Measurements from ENCODE around the gene CACNA1C.

Gene CACNA1C

DNA sequence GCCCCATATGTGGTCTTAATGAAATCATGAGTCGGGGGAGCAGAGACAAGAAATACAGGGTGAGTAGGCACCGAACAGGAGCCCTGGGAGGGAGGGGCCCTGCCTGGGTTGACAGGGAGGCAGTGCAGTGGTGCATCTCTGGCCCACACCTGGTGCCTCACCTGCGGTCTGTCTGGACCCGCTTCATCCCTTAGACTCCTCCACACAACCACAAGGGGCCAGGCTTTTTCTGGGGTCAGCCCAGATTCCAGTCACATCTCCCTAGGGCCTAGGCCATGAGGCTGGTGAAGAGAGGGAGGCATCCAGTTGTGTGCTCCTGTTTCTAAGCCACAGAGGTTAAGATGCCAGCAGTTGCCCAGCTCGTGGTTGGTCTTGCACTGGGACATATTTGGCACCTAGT, 398.7 kb downstream of the CACNA1C start:
- H3K36me3 ChIP-seq (ENCODE audit: control insufficient read depth, insufficient read depth, low read length) = no peaks in the 10 kb centered on the region
- H3K27ac ChIP-seq (ENCODE audit: insufficient read depth, low read depth, low read length, poor library complexity, severe bottlenecking) = no peak overlapping the region
- WGBS, 2 experiments = 91 to 92% methylated on average over 5 of the region's 5 CpGs
- no peak overlapping the region for H3K4me3 ChIP-seq (ENCODE audit: insufficient read depth, low read depth, low read length)
- no peaks in the 10 kb centered on the region for H3K9me3 ChIP-seq (ENCODE audit: control insufficient read depth, low read length)
- H3K27me3 ChIP-seq (ENCODE audit: control insufficient read depth, insufficient read depth, low read length, poor library complexity, severe bottlenecking) = no peaks in the 10 kb centered on the region
- no peaks in the 10 kb centered on the region for H3K4me1 ChIP-seq (ENCODE audit: control insufficient read depth, insufficient read depth, low read length)

GRCh38 chr12:2453076-2453760, 400.4 kb downstream of the CACNA1C start:
- no peak overlapping the region for H3K27ac ChIP-seq (ENCODE audit: insufficient read depth, low read depth, low read length, poor library complexity, severe bottlenecking)
- 88 to 91% methylated on average over 15 of the region's 15 CpGs for WGBS, 2 experiments
- no peaks in the 10 kb centered on the region for H3K36me3 ChIP-seq (ENCODE audit: control insufficient read depth, insufficient read depth, low read length)
- H3K4me3 ChIP-seq (ENCODE audit: insufficient read depth, low read depth, low read length) = no peak overlapping the region
- no peaks in the 10 kb centered on the region for H3K9me3 ChIP-seq (ENCODE audit: control insufficient read depth, low read length)
- peaks cover 10% of the 10 kb centered on the region for H3K4me1 ChIP-seq (ENCODE audit: control insufficient read depth, insufficient read depth, low read length)
- H3K27me3 ChIP-seq (ENCODE audit: control insufficient read depth, insufficient read depth, low read length, poor library complexity, severe bottlenecking) = no peaks in the 10 kb centered on the region

GRCh38 chr12:2453761-2454090, 400.9 kb downstream of the CACNA1C start:
- H3K9me3 ChIP-seq (ENCODE audit: control insufficient read depth, low read length) = no peaks in the 10 kb centered on the region
- H3K4me3 ChIP-seq (ENCODE audit: insufficient read depth, low read depth, low read length) = no peak overlapping the region
- no peaks in the 10 kb centered on the region for H3K36me3 ChIP-seq (ENCODE audit: control insufficient read depth, insufficient read depth, low read length)
- peaks cover 10% of the 10 kb centered on the region for H3K4me1 ChIP-seq (ENCODE audit: control insufficient read depth, insufficient read depth, low read length)
- no peaks in the 10 kb centered on the region for H3K27me3 ChIP-seq (ENCODE audit: control insufficient read depth, insufficient read depth, low read length, poor library complexity, severe bottlenecking)
- no peak overlapping the region for H3K27ac ChIP-seq (ENCODE audit: insufficient read depth, low read depth, low read length, poor library complexity, severe bottlenecking)

DNA sequence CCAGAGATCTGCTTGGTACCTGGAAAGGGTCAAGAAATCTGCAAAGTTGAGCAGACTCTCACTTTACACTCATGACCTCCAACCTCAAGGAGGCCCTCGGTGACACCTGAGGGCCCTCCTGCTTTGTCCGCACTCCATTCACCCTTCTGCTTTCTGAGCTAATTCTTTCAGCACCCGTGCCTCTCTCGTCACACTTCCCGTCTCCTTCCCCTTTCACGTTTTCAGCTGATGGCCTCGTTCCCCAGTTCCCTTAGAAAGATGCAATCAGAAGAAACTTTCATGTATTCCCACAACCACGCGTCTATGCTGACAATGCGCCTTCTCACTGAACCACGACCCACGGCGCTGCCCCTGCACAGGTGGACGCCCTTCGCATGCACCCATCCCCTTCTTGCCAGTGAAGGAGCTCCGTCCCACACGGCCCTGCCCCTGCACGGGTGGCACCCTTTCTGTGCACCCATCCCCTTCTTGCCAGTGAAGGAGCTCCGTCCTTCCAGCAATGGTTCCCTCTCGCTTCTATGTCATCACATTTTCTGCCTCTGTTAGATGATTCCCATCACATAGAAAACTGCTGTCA, 401.9 kb downstream of the CACNA1C start:
- Histone ChIP-seq H3K4me3 (ENCODE audit: insufficient read depth, low read depth, low read length) (no peak overlapping the region), H3K9me3 (ENCODE audit: control insufficient read depth, low read length) (no peaks in the 10 kb centered on the region), H3K4me1 (ENCODE audit: control insufficient read depth, insufficient read depth, low read length) (peaks cover 10% of the 10 kb centered on the region), H3K27me3 (ENCODE audit: control insufficient read depth, insufficient read depth, low read length, poor library complexity, severe bottlenecking) (no peaks in the 10 kb centered on the region), H3K27ac (ENCODE audit: insufficient read depth, low read depth, low read length, poor library complexity, severe bottlenecking) (no peak overlapping the region), H3K36me3 (ENCODE audit: control insufficient read depth, insufficient read depth, low read length) (no peaks in the 10 kb centered on the region)
- WGBS, 2 experiments = 90% methylated on average over 20 of the region's 20 CpGs

DNA sequence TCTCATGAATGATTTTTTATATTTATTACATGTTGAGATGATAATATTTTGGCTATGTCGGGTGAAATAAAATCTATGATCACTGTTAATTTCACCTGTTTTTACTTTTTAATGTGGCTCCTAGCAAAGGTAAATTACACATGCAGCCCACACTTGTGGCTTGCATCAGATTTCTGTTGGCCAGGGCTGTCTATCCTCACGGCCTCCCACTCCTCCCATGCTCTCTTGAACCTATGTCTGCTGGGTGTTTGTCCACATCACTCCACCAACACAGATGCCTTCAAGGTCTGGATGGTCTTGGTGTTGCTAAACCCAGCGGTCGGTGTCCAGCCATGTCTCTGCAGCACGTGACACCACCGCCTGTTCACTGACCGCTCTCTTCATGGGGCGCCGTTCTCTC, 402.6 kb downstream of the CACNA1C start:
- 95 to 96% methylated on average over 9 of the region's 9 CpGs for WGBS, 2 experiments
- H3K27me3 ChIP-seq (ENCODE audit: control insufficient read depth, insufficient read depth, low read length, poor library complexity, severe bottlenecking) = no peaks in the 10 kb centered on the region
- H3K4me1 ChIP-seq (ENCODE audit: control insufficient read depth, insufficient read depth, low read length) = peaks cover 10% of the 10 kb centered on the region
- no peaks in the 10 kb centered on the region for H3K36me3 ChIP-seq (ENCODE audit: control insufficient read depth, insufficient read depth, low read length)
- no peak overlapping the region for H3K4me3 ChIP-seq (ENCODE audit: insufficient read depth, low read depth, low read length)
- no peaks in the 10 kb centered on the region for H3K9me3 ChIP-seq (ENCODE audit: control insufficient read depth, low read length)
- H3K27ac ChIP-seq (ENCODE audit: insufficient read depth, low read depth, low read length, poor library complexity, severe bottlenecking) = no peak overlapping the region

- Histone ChIP-seq H3K4me3 (ENCODE audit: insufficient read depth, low read depth, low read length) (no peak overlapping the region), H3K4me1 (ENCODE audit: control insufficient read depth, insufficient read depth, low read length) (peaks cover 10% of the 10 kb centered on the region), H3K27me3 (ENCODE audit: control insufficient read depth, insufficient read depth, low read length, poor library complexity, severe bottlenecking) (no peaks in the 10 kb centered on the region), H3K27ac (ENCODE audit: insufficient read depth, low read depth, low read length, poor library complexity, severe bottlenecking) (no peak overlapping the region), H3K36me3 (ENCODE audit: control insufficient read depth, insufficient read depth, low read length) (no peaks in the 10 kb centered on the region), H3K9me3 (ENCODE audit: control insufficient read depth, low read length) (no peaks in the 10 kb centered on the region)
- WGBS, 2 experiments = 87 to 91% methylated on average over 12 of the region's 12 CpGs
Observed at GRCh38 chr12:2456122-2456812, 403.5 kb downstream of the CACNA1C start.

DNA sequence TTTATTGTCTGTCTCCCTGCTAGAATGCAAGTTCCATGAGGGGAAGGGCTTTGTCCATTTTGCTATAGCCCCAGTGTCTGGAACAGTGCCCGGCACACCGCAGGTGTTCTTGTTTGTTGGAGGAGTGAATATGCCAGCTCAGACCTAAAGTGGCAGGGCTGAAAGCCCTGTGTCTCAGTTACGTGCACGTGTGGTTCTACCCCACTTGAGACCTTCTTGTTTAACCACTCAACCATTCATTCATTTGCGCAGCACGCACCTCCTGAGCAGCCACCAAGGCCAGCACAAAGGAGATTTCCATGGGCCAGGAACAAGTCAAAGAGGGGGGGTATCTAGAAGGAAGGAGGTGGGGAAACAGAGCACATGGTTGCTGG, 404.0 kb downstream of the CACNA1C start:
- 92 to 95% methylated on average over 6 of the region's 6 CpGs for WGBS, 2 experiments
- no peaks in the 10 kb centered on the region for H3K36me3 ChIP-seq (ENCODE audit: control insufficient read depth, insufficient read depth, low read length)
- H3K9me3 ChIP-seq (ENCODE audit: control insufficient read depth, low read length) = no peaks in the 10 kb centered on the region
- H3K27me3 ChIP-seq (ENCODE audit: control insufficient read depth, insufficient read depth, low read length, poor library complexity, severe bottlenecking) = no peaks in the 10 kb centered on the region
- no peak overlapping the region for H3K4me3 ChIP-seq (ENCODE audit: insufficient read depth, low read depth, low read length)
- H3K27ac ChIP-seq (ENCODE audit: insufficient read depth, low read depth, low read length, poor library complexity, severe bottlenecking) = no peak overlapping the region
- peaks cover 10% of the 10 kb centered on the region for H3K4me1 ChIP-seq (ENCODE audit: control insufficient read depth, insufficient read depth, low read length)

DNA sequence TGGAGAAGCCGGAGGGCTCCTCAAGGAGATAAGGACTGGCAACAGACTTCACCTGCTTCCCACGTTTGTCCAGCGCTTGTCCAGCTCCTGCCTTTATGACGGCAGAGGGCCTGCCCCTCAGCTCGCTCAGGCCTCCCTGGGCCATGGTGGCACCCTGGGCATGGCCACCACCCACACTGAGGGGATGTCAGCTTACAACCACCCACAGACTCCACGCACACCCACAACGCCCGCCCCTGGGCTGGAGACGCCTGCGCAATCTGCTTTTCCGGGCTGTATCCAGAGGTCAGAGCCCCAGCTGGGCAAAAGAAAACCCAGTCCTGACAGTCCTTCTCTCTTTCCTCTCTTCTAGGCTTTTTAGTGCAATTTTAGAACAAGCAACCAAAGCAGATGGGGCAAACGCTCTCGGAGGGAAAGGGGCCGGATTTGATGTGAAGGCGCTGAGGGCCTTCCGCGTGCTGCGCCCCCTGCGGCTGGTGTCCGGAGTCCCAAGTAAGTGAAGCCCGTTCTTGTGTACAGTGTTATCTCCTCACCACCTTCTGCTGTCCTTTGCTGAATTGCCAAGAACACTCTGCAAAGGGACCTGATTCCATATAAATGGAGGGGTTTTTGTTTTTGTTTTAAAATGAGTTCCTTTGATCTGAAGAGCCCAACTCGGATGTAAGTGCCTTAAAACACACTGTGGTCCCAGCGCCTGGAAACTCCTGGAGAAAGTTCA, 404.6 kb downstream of the CACNA1C start:
- no peak overlapping the region for H3K4me3 ChIP-seq (ENCODE audit: insufficient read depth, low read depth, low read length)
- 88 to 91% methylated on average over 23 of the region's 23 CpGs for WGBS, 2 experiments
- no peaks in the 10 kb centered on the region for H3K9me3 ChIP-seq (ENCODE audit: control insufficient read depth, low read length)
- peaks cover 10% of the 10 kb centered on the region for H3K4me1 ChIP-seq (ENCODE audit: control insufficient read depth, insufficient read depth, low read length)
- H3K36me3 ChIP-seq (ENCODE audit: control insufficient read depth, insufficient read depth, low read length) = no peaks in the 10 kb centered on the region
- no peaks in the 10 kb centered on the region for H3K27me3 ChIP-seq (ENCODE audit: control insufficient read depth, insufficient read depth, low read length, poor library complexity, severe bottlenecking)
- no peak overlapping the region for H3K27ac ChIP-seq (ENCODE audit: insufficient read depth, low read depth, low read length, poor library complexity, severe bottlenecking)

DNA sequence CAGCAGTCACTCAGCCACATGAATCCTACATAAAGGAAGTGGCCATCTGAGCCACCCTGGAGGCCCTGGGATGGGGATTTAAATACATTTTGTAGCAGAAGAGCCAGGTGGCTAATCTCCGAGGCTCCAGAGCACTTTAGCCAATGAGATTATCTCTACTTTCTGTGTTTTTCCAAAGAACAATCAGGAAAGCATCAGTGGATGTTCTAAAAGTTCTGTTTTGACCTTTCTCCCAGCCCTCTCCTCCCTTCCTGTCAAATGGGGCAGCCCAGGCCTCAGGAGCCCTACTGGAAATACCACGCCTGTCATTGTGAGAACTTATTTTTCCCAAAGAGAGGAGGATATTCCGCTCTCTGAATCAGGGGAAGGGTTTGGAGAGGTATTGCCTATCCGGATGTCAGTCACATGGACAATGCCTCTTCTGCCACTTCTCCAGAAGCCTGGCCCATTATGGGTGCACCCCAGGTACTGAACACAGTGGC, 405.2 kb downstream of the CACNA1C start:
- no peak overlapping the region for H3K27ac ChIP-seq (ENCODE audit: insufficient read depth, low read depth, low read length, poor library complexity, severe bottlenecking)
- no peaks in the 10 kb centered on the region for H3K9me3 ChIP-seq (ENCODE audit: control insufficient read depth, low read length)
- no peaks in the 10 kb centered on the region for H3K36me3 ChIP-seq (ENCODE audit: control insufficient read depth, insufficient read depth, low read length)
- no peaks in the 10 kb centered on the region for H3K27me3 ChIP-seq (ENCODE audit: control insufficient read depth, insufficient read depth, low read length, poor library complexity, severe bottlenecking)
- peaks cover 10% of the 10 kb centered on the region for H3K4me1 ChIP-seq (ENCODE audit: control insufficient read depth, insufficient read depth, low read length)
- WGBS, 2 experiments = 86 to 88% methylated on average over 4 of the region's 4 CpGs
- H3K4me3 ChIP-seq (ENCODE audit: insufficient read depth, low read depth, low read length) = no peak overlapping the region

GRCh38 chr12:2460051-2460670, 407.4 kb downstream of the CACNA1C start:
- 95% methylated on average over 10 of the region's 10 CpGs for WGBS, 2 experiments
- H3K27ac ChIP-seq (ENCODE audit: insufficient read depth, low read depth, low read length, poor library complexity, severe bottlenecking) = no peak overlapping the region
- H3K36me3 ChIP-seq (ENCODE audit: control insufficient read depth, insufficient read depth, low read length) = no peaks in the 10 kb centered on the region
- no peaks in the 10 kb centered on the region for H3K27me3 ChIP-seq (ENCODE audit: control insufficient read depth, insufficient read depth, low read length, poor library complexity, severe bottlenecking)
- peaks cover 10% of the 10 kb centered on the region for H3K4me1 ChIP-seq (ENCODE audit: control insufficient read depth, insufficient read depth, low read length)
- H3K9me3 ChIP-seq (ENCODE audit: control insufficient read depth, low read length) = no peaks in the 10 kb centered on the region
- no peak overlapping the region for H3K4me3 ChIP-seq (ENCODE audit: insufficient read depth, low read depth, low read length)
